GM23248 (cell line): ENCODE measurements around the gene CD300E.

ENCODE experiments used
- EZH2 ChIP-seq: fragments of 200-600 bp; sonication (generic); IDR thresholded peaks from 2 replicates; pipeline ENCODE4 v1.6.1; 2018; ENCODE audit warnings: antibody characterized with exemption, mild to moderate bottlenecking; ENCODE audit not compliant: insufficient read depth, poor library complexity, severe bottlenecking
- EZH2phosphoT487 ChIP-seq: fragments of 200-600 bp; sonication (generic); IDR thresholded peaks from 2 replicates; pipeline ENCODE4 v1.6.1; 2018; ENCODE audit warnings: antibody characterized with exemption, moderate library complexity, mild to moderate bottlenecking, low read depth; ENCODE audit not compliant: insufficient read depth

GRCh38 chr17:74644419-74644818, 20.9 kb upstream of the CD300E start:
- TF ChIP-seq EZH2 (no peak), EZH2phosphoT487 (no peak)
